CD4-positive, alpha-beta T cell (primary cell): Measurements from ENCODE around the gene VWA8. TPM values are rescaled to one million over a fixed set of nuclear protein-coding genes. Genes with fewer than 3 reads are reported as not detected.
A peak's percentile ranks its signal among the peaks of the same experiment; 100 is the strongest.

Experiments
- ATAC-seq: fragments of 200-7000 bp; cut with Tn5 transposase; one replicate; pipeline ENCODE4 v1.10.0; 2022; ENCODE audit warnings: mild to moderate bottlenecking; ENCODE audit not compliant: poor library complexity
- CTCF ChIA-PET: fragments of 350-600 bp; sonication (Branson Sonifier 250); formaldehyde crosslinking; loops from one replicate; lab custom pipeline; 2021; ENCODE audit warnings: antibody characterized with exemption, inconsistent platforms; lab: Charles Lee
- POLR2A ChIA-PET: fragments of 350-600 bp; sonication (Branson Sonifier 250); formaldehyde crosslinking; loops from one replicate; lab custom pipeline; 2021; ENCODE audit warnings: antibody characterized with exemption, inconsistent platforms; lab: Charles Lee
- DNase-seq, 14 experiments: peaks; one replicate each; pipeline ENCODE4 v3.0.0-alpha.2; 2013 to 2020; ENCODE audit warnings: mixed read lengths in 2 of 14
- H3K27ac ChIP-seq, 2 donors: one replicate each; pipeline versions ENCODE4 v1.5.1 to v1.7.0; 2013; ENCODE audit warnings: low read length in 2 of 2, low read depth in 1 of 2, mild to moderate bottlenecking in 1 of 2
- H3K27me3 ChIP-seq, 2 experiments: 1 replicate in 1 of 2; 2 replicates in 1 of 2; pipeline versions ENCODE4 v1.6.1 to v1.7.0; 2013; ENCODE audit warnings: low read length in 2 of 2, control low read depth in 1 of 2, mild to moderate bottlenecking in 1 of 2, moderate library complexity in 1 of 2; ENCODE audit not compliant: insufficient read depth in 2 of 2, control insufficient read depth in 1 of 2
- H3K36me3 ChIP-seq: one replicate; pipeline ENCODE4 v1.6.1; 2013; ENCODE audit warnings: low read length, control low read depth; ENCODE audit not compliant: insufficient read depth
- H3K4me1 ChIP-seq: one replicate; pipeline ENCODE4 v1.6.1; 2013; ENCODE audit warnings: low read length, control low read depth; ENCODE audit not compliant: insufficient read depth
- H3K4me3 ChIP-seq: one replicate; pipeline ENCODE4 v1.5.1; 2013; ENCODE audit warnings: mild to moderate bottlenecking, low read length, moderate library complexity
- H3K9me3 ChIP-seq, 2 experiments: 1 replicate in 1 of 2; 2 replicates in 1 of 2; pipeline versions ENCODE4 v1.6.1 to v1.7.0; 2013; ENCODE audit warnings: low read length in 2 of 2, mild to moderate bottlenecking in 2 of 2, control low read depth in 1 of 2, moderate library complexity in 1 of 2; ENCODE audit not compliant: control insufficient read depth in 1 of 2, insufficient read depth in 1 of 2
- H3K27ac Mint-ChIP-seq: one replicate; pipeline ENCODE4 v1.8.0; 2020; ENCODE audit warnings: mixed read lengths
- H3K27me3 Mint-ChIP-seq: one replicate; pipeline ENCODE4 v1.8.0; 2021; ENCODE audit warnings: mixed read lengths
- H3K36me3 Mint-ChIP-seq: one replicate; pipeline ENCODE4 v1.8.0; 2021; ENCODE audit warnings: low read depth, mixed read lengths
- H3K4me1 Mint-ChIP-seq: one replicate; pipeline ENCODE4 v1.8.0; 2021; ENCODE audit warnings: low read depth, mixed read lengths
- H3K4me3 Mint-ChIP-seq: one replicate; pipeline ENCODE4 v1.8.0; 2020; ENCODE audit warnings: mild to moderate bottlenecking, mixed read lengths
- H3K9me3 Mint-ChIP-seq: one replicate; pipeline ENCODE4 v1.8.0; 2020; ENCODE audit warnings: mixed read lengths
- intact Hi-C, 2 experiments: fragments of 100-400 bp; cut with DNase I in 1 of 2; cut with micrococcal nuclease in 1 of 2; formaldehyde crosslinking; loops; one replicate each; pipeline versions ENCODE4 v1.15.1 to v1.9.0; 2023 to 2025; cut with DNase I, micrococcal nuclease
- total RNA-seq, 174 experiments: library from RNA in 2 of 174; stranded (reverse) in 2 of 174; gene quantifications; one replicate each; pipeline ENCODE4 v1.2.3 and lab custom pipeline; 2021 to 2026
- TF ChIP-seq, protein P1 (sequence below): fragments of 200-600 bp; IDR thresholded peaks from one replicate; pipeline ENCODE4 v1.8.0; 2022; ENCODE audit warnings: antibody characterized with exemption, mild to moderate bottlenecking

The VWA8 gene
- total RNA-seq, 2 experiments from 2014 or later = 18.7 to 19.0 TPM

GRCh38 chr13:41673640-41674039 is 287.3 kb downstream of the VWA8 start:
- Histone ChIP-seq H3K27me3 (no peaks in the 10 kb centered on the region), H3K4me3 (no peak overlapping the region), H3K36me3 (peaks cover 6% of the 10 kb centered on the region), H3K9me3 (no peaks in the 10 kb centered on the region), H3K27ac (no peak overlapping the region), H3K4me1 (no peaks in the 10 kb centered on the region)
- ATAC-seq (no peak), DNase-seq (no peak)
- TF ChIP-seq, protein P1, sequence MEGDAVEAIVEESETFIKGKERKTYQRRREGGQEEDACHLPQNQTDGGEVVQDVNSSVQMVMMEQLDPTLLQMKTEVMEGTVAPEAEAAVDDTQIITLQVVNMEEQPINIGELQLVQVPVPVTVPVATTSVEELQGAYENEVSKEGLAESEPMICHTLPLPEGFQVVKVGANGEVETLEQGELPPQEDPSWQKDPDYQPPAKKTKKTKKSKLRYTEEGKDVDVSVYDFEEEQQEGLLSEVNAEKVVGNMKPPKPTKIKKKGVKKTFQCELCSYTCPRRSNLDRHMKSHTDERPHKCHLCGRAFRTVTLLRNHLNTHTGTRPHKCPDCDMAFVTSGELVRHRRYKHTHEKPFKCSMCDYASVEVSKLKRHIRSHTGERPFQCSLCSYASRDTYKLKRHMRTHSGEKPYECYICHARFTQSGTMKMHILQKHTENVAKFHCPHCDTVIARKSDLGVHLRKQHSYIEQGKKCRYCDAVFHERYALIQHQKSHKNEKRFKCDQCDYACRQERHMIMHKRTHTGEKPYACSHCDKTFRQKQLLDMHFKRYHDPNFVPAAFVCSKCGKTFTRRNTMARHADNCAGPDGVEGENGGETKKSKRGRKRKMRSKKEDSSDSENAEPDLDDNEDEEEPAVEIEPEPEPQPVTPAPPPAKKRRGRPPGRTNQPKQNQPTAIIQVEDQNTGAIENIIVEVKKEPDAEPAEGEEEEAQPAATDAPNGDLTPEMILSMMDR = no peak
- Mint-ChIP-seq H3K4me1 (no peaks in the 10 kb centered on the region), H3K27ac (no peak overlapping the region), H3K9me3 (no peaks in the 10 kb centered on the region), H3K4me3 (no peak overlapping the region), H3K36me3 (peaks cover 40% of the 10 kb centered on the region), H3K27me3 (no peaks in the 10 kb centered on the region)
- intact Hi-C loops = no loop called here
- ChIA-PET POLR2A (no interaction called here), CTCF (interaction anchor here (0.5 kb wide), 1 partner anchor 158 kb away, joined by 3 read pairs; no protein-coding TSS in a partner anchor)

- H3K36me3 ChIP-seq = peaks cover 6% of the 10 kb centered on the region
- H3K27ac ChIP-seq = no peak overlapping the region
- H3K27ac Mint-ChIP-seq = no peak overlapping the region
- H3K4me3 ChIP-seq = no peak overlapping the region
- H3K4me3 Mint-ChIP-seq = no peak overlapping the region
- H3K9me3 Mint-ChIP-seq = no peaks in the 10 kb centered on the region
- H3K4me1 Mint-ChIP-seq = no peaks in the 10 kb centered on the region
- ChIA-PET CTCF (no interaction called here), POLR2A (no interaction called here)
- H3K9me3 ChIP-seq = no peaks in the 10 kb centered on the region
- DNase-seq (no peak), ATAC-seq (no peak)
- TF ChIP-seq, protein P1 = no peak
- H3K36me3 Mint-ChIP-seq = peaks cover 39% of the 10 kb centered on the region
- H3K27me3 ChIP-seq = no peaks in the 10 kb centered on the region
- H3K27me3 Mint-ChIP-seq = no peaks in the 10 kb centered on the region
- intact Hi-C loops = no loop called here
- no peaks in the 10 kb centered on the region for H3K4me1 ChIP-seq
Measured at GRCh38 chr13:41670873-41671443, 290.0 kb downstream of the VWA8 start.

- TF ChIP-seq, protein P1 = peak; percentile 69
- Mint-ChIP-seq H3K4me3 (no peak overlapping the region), H3K36me3 (peaks cover 21% of the 10 kb centered on the region), H3K27ac (no peak overlapping the region), H3K27me3 (no peaks in the 10 kb centered on the region), H3K4me1 (no peaks in the 10 kb centered on the region), H3K9me3 (no peaks in the 10 kb centered on the region)
- Histone ChIP-seq H3K9me3 (no peaks in the 10 kb centered on the region), H3K4me3 (no peak overlapping the region), H3K27ac (no peak overlapping the region), H3K36me3 (peaks cover 6% of the 10 kb centered on the region), H3K4me1 (no peaks in the 10 kb centered on the region), H3K27me3 (no peaks in the 10 kb centered on the region)
- peak; percentile 75 for ATAC-seq
- intact Hi-C loops = loop anchor here (1.0 to 10.0 kb wide), 3 partner anchors 237 to 549 kb away; no protein-coding TSS in a partner anchor
- POLR2A ChIA-PET = interaction anchor here (0.6 to 1.4 kb wide), 2 partner anchors 431 to 443 kb away, joined by 3 to 4 read pairs; no protein-coding TSS in a partner anchor
- DNase-seq = peak in 8 of 14 experiments; percentile 0 to 74 (median 28)
- CTCF ChIA-PET = interaction anchor here (1.0 to 2.6 kb wide), 6 partner anchors 10 to 444 kb away, joined by 3 to 10 read pairs (median 4); no protein-coding TSS in a partner anchor
Measured at GRCh38 chr13:41668130-41668757, 292.7 kb downstream of the VWA8 start.
